ENCODE measurements around the gene KIF26A. TPM values are rescaled to one million over a fixed set of nuclear protein-coding genes. Genes with fewer than 3 reads are reported as not detected.

The KIF26A gene
- total and polyA plus RNA-seq, 2 donors (not counting 1 experiment from before 2014, with no cell fraction given) = 0.15 TPM; not detected in 1

- Histone ChIP-seq H3K9me3 (ENCODE audit: control extremely low read depth in 1 of 3, control insufficient read depth in 2 of 3, insufficient read depth in 1 of 3, low read length in 2 of 3) (peaks cover 0 to 8% (median 0%) of the 10 kb centered on the region in 3 donors), H3K4me1 (ENCODE audit: control insufficient read depth in 2 of 2, insufficient read depth in 2 of 2, low read length in 2 of 2) (no peaks in the 10 kb centered on the region), H3K4me2 (replicated peaks; ENCODE audit: low read depth, low read length, poor library complexity, severe bottlenecking) (no peak overlapping the region), H3K27me3 (replicated peaks in 1 of 4; ENCODE audit: control extremely low read depth in 1 of 4, control insufficient read depth in 3 of 4, insufficient read depth in 4 of 4, low read length in 3 of 4) (peaks cover 0 to 2% (median 0%) of the 10 kb centered on the region in 4 experiments), H3K36me3 (replicated peaks in 1 of 2; ENCODE audit: control extremely low read depth in 1 of 2, control insufficient read depth in 1 of 2, extremely low read depth in 1 of 2, insufficient read depth in 2 of 2, low read length in 1 of 2) (no peaks in the 10 kb centered on the region), H3K27ac (ENCODE audit: low read length in 2 of 2) (no peak overlapping the region), H3K4me3 (ENCODE audit: control extremely low read depth in 1 of 5, extremely low read depth in 1 of 5, insufficient read depth in 1 of 5, low read depth in 2 of 5, low read length in 4 of 5) (no peak overlapping the region), H3K9ac (ENCODE audit: low read length) (no peak overlapping the region), H4K20me1 (ENCODE audit: control insufficient read depth, insufficient read depth, low read length, poor library complexity, severe bottlenecking) (no peaks in the 10 kb centered on the region), H2AFZ (ENCODE audit: insufficient read depth, low read depth, low read length, poor library complexity, severe bottlenecking) (no peak overlapping the region), H3K79me2 (ENCODE audit: control insufficient read depth, insufficient read depth, low read length) (no peaks in the 10 kb centered on the region)
- CTCF ChIA-PET = no interaction called here
- Mint-ChIP-seq H3K4me1 (no peaks in the 10 kb centered on the region), H3K4me3 (no peak overlapping the region), H3K27me3 (peaks cover 10% of the 10 kb centered on the region), H3K9me3 (ENCODE audit: insufficient read depth) (no peaks in the 10 kb centered on the region), H3K27ac (no peak overlapping the region)
- no peak for DNase-seq
- intact Hi-C loops (cut with micrococcal nuclease) = no loop called here
- WGBS (ENCODE audit: insufficient coverage) = 98% methylated on average over 7 of the region's 11 CpGs
- ATAC-seq (ENCODE audit: low read depth) = no peak
- TF ChIP-seq EZH2 (IDR thresholded peaks at IDR 0.05; ENCODE audit: borderline replicate concordance, insufficient read depth, low read depth, low read length, poor library complexity, severe bottlenecking) (no peak), CTCF (IDR thresholded peaks at IDR 0.05) (no peak)
- POLR2A ChIA-PET = no interaction called here
These were observed 72.4 kb downstream of the KIF26A start for GRCh38 chr14:104210817-104211195.

- TF ChIP-seq EZH2 (IDR thresholded peaks at IDR 0.05; ENCODE audit: borderline replicate concordance, insufficient read depth, low read depth, low read length, poor library complexity, severe bottlenecking) = no peak
- TF ChIP-seq CTCF (IDR thresholded peaks at IDR 0.05) = no peak
- WGBS (ENCODE audit: insufficient coverage) = 89% methylated on average over 11 of the region's 13 CpGs
- CTCF ChIA-PET = no interaction called here
These were observed 72.8 kb downstream of the KIF26A start for GRCh38 chr14:104211215-104211614.

More at GRCh38 chr14:104211215-104211614, 72.8 kb downstream of the KIF26A start:
- DNase-seq (no peak), ATAC-seq (ENCODE audit: low read depth) (no peak)
- Histone ChIP-seq H3K9me3 (ENCODE audit: control extremely low read depth in 1 of 3, control insufficient read depth in 2 of 3, insufficient read depth in 1 of 3, low read length in 2 of 3) (peaks cover 0 to 8% (median 0%) of the 10 kb centered on the region in 3 donors), H3K9ac (ENCODE audit: low read length) (no peak overlapping the region), H3K4me1 (ENCODE audit: control insufficient read depth in 2 of 2, insufficient read depth in 2 of 2, low read length in 2 of 2) (no peaks in the 10 kb centered on the region), H4K20me1 (ENCODE audit: control insufficient read depth, insufficient read depth, low read length, poor library complexity, severe bottlenecking) (no peaks in the 10 kb centered on the region), H3K4me2 (replicated peaks; ENCODE audit: low read depth, low read length, poor library complexity, severe bottlenecking) (no peak overlapping the region), H2AFZ (ENCODE audit: insufficient read depth, low read depth, low read length, poor library complexity, severe bottlenecking) (no peak overlapping the region), H3K79me2 (ENCODE audit: control insufficient read depth, insufficient read depth, low read length) (no peaks in the 10 kb centered on the region), H3K27ac (ENCODE audit: low read length in 2 of 2) (no peak overlapping the region), H3K27me3 (replicated peaks in 1 of 4; ENCODE audit: control extremely low read depth in 1 of 4, control insufficient read depth in 3 of 4, insufficient read depth in 4 of 4, low read length in 3 of 4) (peaks cover 0 to 2% (median 0%) of the 10 kb centered on the region in 4 experiments), H3K4me3 (ENCODE audit: control extremely low read depth in 1 of 5, extremely low read depth in 1 of 5, insufficient read depth in 1 of 5, low read depth in 2 of 5, low read length in 4 of 5) (no peak overlapping the region), H3K36me3 (replicated peaks in 1 of 2; ENCODE audit: control extremely low read depth in 1 of 2, control insufficient read depth in 1 of 2, extremely low read depth in 1 of 2, insufficient read depth in 2 of 2, low read length in 1 of 2) (no peaks in the 10 kb centered on the region)
- H3K27me3 Mint-ChIP-seq = peaks cover 10% of the 10 kb centered on the region
- no peaks in the 10 kb centered on the region for H3K4me1 Mint-ChIP-seq
- intact Hi-C loops (cut with micrococcal nuclease) = no loop called here
- POLR2A ChIA-PET = no interaction called here
- H3K27ac Mint-ChIP-seq = no peak overlapping the region
- no peak overlapping the region for H3K4me3 Mint-ChIP-seq
- H3K9me3 Mint-ChIP-seq (ENCODE audit: insufficient read depth) = no peaks in the 10 kb centered on the region
